ENCODE measurements around the gene UFSP1.
A peak's percentile ranks its signal among the peaks of the same experiment; 100 is the strongest.
"Not testable (repeated sequence)": the region's sequence is repeated elsewhere in the genome, so short reads cannot be mapped to it uniquely, and the experiment has no call there.

UFSP1 gene

DNA sequence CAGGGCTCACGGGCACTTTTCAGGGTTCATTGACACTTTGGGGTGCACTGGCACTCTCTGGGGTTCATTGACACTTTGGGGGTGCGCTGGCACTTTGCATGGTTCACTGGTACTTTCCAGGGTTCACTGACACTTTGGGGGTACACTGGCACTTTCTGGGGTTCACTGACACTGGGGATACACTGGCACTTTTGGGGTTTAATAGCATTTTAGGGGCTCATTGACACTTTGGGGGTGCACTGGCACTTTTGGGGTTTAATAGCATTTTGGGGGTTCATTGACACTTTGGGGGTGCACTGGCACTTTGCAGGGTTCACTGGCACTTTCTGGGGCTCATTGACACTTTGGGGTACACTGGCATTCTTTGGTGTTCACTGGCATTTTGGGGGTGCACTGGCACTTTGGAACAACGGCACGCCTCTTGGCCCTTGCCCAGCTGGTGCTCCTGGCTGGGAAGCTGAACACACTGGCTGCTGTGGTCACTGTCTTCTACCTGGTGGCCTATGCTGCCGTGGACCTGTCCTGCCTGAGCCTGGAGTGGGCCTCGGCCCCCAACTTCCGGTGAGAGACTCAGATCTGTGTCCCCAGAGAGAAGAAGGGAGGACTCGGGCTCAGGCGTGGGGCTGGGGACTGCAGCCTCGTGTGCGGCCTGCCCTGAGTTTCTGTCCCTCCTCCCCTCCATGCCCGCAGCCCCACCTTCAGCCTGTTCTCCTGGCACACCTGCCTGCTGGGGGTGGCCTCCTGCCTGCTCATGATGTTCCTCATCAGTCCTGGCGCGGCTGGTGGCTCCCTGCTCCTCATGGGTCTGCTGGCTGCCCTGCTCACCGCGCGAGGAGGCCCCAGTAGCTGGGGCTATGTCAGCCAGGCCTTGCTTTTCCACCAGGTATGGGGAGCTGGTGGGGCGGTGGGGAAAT lies 28.6 kb downstream of the UFSP1 start:
- DNase-seq (ENCODE audit: low read depth, low spot score) = no peak

DNA sequence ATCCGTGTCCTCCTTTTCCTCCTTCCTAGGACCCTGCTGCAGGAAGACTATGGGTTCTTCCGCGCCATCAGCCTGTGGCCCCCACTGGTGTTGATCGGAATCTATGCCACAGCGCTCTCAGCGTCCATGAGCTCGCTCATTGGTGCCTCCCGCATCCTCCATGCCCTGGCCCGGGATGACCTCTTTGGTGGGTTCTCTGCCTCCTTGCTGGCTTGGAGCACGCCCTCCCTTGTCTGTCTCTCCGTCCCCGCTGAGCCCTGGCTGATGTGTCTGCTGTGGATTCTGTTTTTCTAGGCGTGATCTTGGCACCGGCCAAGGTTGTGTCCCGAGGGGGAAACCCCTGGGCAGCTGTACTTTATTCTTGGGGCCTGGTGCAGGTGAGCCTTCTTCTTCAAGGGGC lies 29.7 kb downstream of the UFSP1 start:
- DNase-seq (ENCODE audit: low read depth, low spot score) = no peak

DNA sequence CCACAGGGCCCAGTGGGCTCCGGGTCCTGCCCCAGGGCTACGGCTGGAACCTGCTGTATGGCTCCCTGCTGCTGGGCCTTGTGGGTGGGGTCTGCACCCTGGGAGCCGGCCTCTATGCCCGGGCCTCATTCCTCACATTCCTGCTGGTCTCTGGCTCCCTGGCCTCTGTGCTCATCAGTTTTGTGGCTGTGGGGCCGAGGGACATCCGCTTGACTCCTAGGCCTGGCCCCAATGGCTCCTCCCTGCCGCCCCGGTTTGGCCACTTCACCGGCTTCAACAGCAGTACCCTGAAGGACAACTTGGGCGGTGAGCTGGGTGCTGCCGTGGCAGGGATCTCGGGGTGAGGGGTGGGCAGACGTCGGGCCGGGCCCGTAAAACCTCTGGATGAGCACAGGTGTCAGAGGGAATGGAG lies 32.6 kb downstream of the UFSP1 start:
- no peak for DNase-seq (ENCODE audit: low read depth, low spot score)

DNA sequence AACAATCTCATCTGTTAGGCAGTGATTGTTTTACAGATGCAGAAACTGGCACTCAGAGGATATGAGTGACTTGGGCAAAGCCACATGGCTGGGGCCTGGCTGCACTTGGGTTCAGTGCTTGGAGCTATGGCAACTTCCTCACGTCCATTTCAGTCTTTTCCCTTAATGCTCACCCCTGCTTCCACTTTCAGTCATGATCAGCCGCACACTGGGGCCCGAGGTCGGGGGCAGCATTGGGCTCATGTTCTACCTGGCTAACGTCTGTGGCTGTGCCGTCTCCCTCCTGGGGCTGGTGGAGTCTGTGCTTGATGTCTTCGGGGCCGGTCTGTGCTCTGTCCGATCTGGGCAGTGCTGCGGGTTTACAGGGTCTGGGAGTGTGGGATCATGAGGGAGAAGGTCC lies 34.0 kb downstream of the UFSP1 start:
- DNase-seq (ENCODE audit: low read depth, low spot score) = no peak

DNA sequence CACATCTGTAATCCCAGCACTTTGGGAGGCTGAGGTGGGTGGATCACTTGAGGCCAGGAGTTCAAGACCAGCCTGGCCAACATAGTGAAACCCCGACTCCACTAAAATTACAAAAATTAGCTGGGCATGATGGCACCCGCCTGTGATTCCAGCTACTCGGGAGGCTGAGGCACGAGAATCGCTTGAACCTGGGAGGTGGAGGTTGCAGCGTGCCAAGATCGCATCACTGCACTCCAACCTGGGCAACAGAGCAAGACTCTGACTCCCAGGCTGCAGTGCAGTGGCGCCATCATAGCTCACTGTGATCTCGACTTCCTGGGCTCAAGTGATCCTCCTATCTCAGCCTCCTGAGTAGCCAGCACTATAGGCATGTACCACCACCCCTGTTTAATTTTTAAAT lies 34.6 kb downstream of the UFSP1 start:
- not testable (repeated sequence) for DNase-seq (ENCODE audit: low read depth, low spot score)

DNA sequence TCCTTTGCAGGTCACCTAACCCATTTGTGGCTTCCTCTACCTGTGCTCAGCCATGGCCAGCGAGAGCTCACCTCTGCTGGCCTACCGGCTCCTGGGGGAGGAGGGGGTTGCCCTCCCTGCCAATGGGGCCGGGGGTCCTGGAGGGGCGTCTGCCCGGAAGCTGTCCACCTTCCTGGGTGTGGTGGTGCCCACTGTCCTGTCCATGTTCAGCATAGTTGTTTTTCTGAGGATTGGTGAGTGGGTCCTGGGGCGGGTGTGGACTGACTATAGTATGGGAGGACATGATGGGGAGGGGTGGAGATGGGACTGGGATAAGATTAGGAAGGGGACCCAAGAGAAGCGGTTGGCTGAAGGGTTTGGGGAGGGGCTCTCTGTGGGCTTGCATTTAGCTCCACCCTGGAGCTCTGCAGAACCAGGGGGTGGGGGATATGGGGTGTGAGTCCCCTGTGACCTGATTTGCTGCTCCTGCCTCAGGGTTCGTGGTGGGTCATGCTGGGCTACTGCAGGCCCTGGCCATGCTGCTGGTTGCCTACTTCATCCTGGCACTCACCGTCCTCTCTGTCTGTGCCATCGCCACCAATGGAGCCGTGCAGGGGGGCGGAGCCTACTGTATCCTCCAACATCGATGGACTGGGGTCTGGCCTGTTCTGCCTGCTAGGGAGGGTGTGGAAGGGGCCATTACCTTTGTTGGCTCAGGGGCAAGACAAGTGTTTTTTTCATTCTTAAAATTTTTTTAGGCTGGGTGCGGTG lies 35.2 kb downstream of the UFSP1 start:
- no peak for DNase-seq (ENCODE audit: low read depth, low spot score)

DNA sequence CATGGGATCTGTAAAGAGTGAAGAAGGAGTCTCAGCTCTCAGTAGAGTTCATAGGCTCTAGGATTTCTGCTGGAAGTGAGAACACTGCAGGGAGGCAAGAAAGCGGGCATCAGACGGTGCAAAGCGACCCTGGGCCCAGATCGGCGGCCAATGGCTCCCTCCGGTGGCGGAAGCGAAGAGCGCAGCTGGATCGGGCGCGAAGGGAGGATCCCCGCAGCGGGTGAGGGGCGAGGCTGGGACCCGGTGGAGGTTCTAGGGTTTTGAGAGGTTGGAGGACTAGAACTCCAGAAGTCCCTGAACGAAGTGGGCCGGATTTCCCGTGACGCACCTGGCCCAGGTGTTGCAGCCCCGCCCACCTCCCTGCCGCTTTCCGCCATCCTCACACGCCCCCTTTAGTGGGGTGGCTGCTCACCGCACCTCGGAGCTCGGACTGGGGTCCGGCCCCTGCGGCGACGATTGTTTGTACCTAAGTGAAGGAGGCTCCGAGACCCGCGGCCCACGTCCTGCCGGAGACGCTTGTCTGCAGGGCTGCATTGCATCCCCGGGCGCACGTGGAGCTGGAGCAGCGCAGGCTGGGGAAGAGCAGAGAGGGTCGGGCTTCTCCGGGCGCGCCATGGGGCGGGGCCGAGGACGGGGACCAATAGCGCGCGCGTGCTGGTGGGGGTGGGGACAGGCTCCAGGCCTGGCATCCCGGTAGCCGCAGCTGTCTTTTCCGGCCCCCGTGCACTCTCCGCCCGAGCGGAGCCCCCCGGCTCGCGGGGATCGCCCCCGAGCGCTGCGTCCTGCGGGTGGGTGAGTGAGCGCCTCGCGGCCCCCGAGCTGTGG lies 37.3 kb downstream of the UFSP1 start, which contains the start of gene SLC12A9:
TSS of gene SLC12A9 (plus strand) at position 666 of the 825 bp plus-strand sequence. CDS start 1,485 bp downstream, outside the sequence.
- DNase-seq (ENCODE audit: low read depth, low spot score) = peak; percentile 70

DNA sequence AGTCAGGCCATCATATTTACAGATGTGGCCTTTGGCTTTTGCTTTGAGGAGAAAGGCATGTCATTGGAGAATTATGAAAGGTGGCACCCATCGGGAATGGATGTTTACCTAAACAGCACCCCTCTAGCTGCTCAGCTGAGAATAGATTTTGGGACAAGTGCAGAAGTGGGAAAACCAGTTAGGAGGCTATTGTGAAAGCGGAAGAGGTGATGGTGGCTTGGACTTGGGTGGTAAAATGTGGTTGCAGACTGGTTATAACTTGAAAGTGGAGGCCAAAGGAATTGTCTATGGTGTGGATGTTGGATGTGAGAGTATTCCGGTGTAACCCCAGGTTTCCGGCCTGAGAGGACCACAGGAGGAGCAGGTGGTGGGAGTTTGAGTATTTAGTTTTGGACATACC lies 42.2 kb downstream of the UFSP1 start:
- DNase-seq (ENCODE audit: low read depth, low spot score) = no peak

DNA sequence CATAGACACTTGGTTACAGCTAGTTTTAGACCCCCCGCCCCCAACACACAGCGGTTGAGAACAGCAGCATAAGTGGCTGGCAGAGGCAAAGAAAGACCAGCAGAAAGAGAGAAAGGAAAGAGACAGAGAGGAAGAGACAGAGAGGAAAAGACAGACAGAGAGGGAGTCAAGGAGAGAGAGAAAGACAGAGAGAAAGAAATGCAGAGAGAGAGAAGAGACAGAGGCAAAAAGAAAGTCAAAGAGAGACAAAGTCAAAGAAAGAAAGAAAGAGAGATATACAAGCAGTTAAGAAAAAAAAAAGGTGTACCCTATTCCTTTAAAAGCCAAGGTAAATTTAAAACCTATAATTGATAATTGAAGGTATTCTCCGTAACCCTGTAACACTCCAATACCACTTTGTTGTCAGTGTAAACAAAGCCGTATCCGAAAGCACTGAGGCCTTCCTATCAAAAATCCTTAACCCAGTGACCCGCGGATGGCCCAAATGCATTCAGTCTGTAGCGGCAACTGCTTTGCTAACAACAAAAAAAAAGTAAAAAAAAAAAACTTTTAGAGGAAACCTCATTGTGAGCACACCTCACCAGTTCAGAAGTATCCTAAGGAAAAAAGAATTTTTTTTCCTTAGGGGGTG lies 48.9 kb downstream of the UFSP1 start:
- no peak for DNase-seq (ENCODE audit: low read depth, low spot score)

DNA sequence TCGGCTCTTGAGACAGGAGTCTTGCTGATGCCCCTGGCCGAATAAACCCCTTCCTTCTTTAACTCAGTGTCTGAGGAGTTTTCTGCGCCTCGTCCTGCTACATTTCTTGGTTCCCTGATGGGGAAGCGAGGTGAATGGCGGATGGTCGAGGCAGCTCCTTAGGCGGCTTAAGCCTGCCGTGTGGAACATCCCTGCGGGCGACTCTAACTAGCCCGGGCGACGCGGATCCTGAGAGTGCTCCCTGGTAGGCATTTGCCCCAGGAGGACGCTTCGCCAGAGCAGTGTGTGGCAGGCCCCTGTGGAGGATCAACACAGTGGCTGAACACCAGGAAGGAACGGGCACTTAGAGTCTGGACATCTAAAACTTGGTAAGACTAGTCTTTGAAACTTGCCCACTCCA lies 50.2 kb downstream of the UFSP1 start:
- no peak for DNase-seq (ENCODE audit: low read depth, low spot score)
